Natural killer cell (primary cell): ENCODE results near the gene TIRAP. TPM values are rescaled to one million over a fixed set of nuclear protein-coding genes. Genes with fewer than 3 reads are reported as not detected.
A peak's percentile ranks its signal among the peaks of the same experiment; 100 is the strongest.

ENCODE experiments used
- ATAC-seq, 3 donors: fragments of 150-1000 bp in 2 of 3; fragments of 200-7000 bp in 1 of 3; cut with Tn5 transposase; 1 replicate in 1 of 3; 2 replicates in 2 of 3; pipeline ENCODE4 v1.10.0; 2021; ENCODE audit warnings: mild to moderate bottlenecking in 2 of 3, moderate library complexity in 2 of 3
- DNase-seq, 2 donors: peaks; one replicate each; pipeline versions ENCODE4 v3.0.0 to v3.0.0-alpha.2; 2013 to 2021; ENCODE audit warnings: mixed read lengths in 1 of 2
- H3K27ac ChIP-seq: one replicate; pipeline ENCODE4 v1.5.1; 2013; ENCODE audit warnings: mild to moderate bottlenecking, low read length
- H3K27me3 ChIP-seq: one replicate; pipeline ENCODE4 v1.6.1; 2013; ENCODE audit warnings: low read length; ENCODE audit not compliant: control insufficient read depth, insufficient read depth
- H3K36me3 ChIP-seq: one replicate; pipeline ENCODE4 v1.6.1; 2013; ENCODE audit warnings: low read length; ENCODE audit not compliant: control insufficient read depth, insufficient read depth
- H3K4me1 ChIP-seq: one replicate; pipeline ENCODE4 v1.6.1; 2013; ENCODE audit warnings: low read length; ENCODE audit not compliant: control insufficient read depth, insufficient read depth
- H3K4me3 ChIP-seq: one replicate; pipeline ENCODE4 v1.5.1; 2013; ENCODE audit warnings: low read length
- H3K9me3 ChIP-seq: one replicate; pipeline ENCODE4 v1.6.1; 2013; ENCODE audit warnings: low read length; ENCODE audit not compliant: control insufficient read depth, insufficient read depth
- H3K27ac Mint-ChIP-seq, 2 donors: one replicate each; pipeline ENCODE4 v1.8.0; 2022; ENCODE audit warnings: mild to moderate bottlenecking in 2 of 2, mixed read lengths in 2 of 2, moderate library complexity in 1 of 2
- H3K27me3 Mint-ChIP-seq, 2 donors: one replicate each; pipeline ENCODE4 v1.8.0; 2022; ENCODE audit warnings: low read depth in 2 of 2, mixed read lengths in 2 of 2
- H3K36me3 Mint-ChIP-seq: one replicate; pipeline ENCODE4 v1.8.0; 2022; ENCODE audit warnings: mixed read lengths
- H3K4me1 Mint-ChIP-seq, 2 donors: one replicate each; pipeline ENCODE4 v1.8.0; 2022; ENCODE audit warnings: mixed read lengths in 2 of 2
- H3K4me3 Mint-ChIP-seq: one replicate; pipeline ENCODE4 v1.8.0; 2022; ENCODE audit warnings: mild to moderate bottlenecking, moderate library complexity, mixed read lengths
- H3K9me3 Mint-ChIP-seq, 2 donors: one replicate each; pipeline ENCODE4 v1.8.0; 2022; ENCODE audit warnings: mixed read lengths in 2 of 2
- CTCF ChIP-seq: fragments of 200-600 bp; IDR thresholded peaks from one replicate; pipeline ENCODE4 v1.8.0; 2022; ENCODE audit warnings: antibody characterized with exemption
- WGBS: methylation state at CpG from one replicate; pipeline ENCODE4 v1.1.7; 2013; ENCODE audit warnings: missing lambda C conversion rate; ENCODE audit not compliant: insufficient coverage; 5-methylcytosine and 5-hydroxymethylcytosine counted together
- intact Hi-C: fragments of 100-400 bp; cut with micrococcal nuclease; formaldehyde crosslinking; loops from one replicate; pipeline ENCODE4 v1.14.2; 2022
- total RNA-seq, 4 donors: library from RNA; stranded (reverse); fragments of 120-200 nt in 1 of 4; gene quantifications; one replicate each; pipeline versions ENCODE4 v1.2.3 to v1.2.4, GENCODE V29; 2013 to 2022

Gene TIRAP
- total RNA-seq, 3 donors from 2014 or later (not counting 1 experiment from before 2014, with no cell fraction given), result 14.5 to 24.0 (median 19.5) TPM

- TF ChIP-seq CTCF, result no peak
- peaks cover 34 to 48% of the 10 kb centered on the region in 2 donors for H3K4me1 Mint-ChIP-seq
- peak; percentile 99 to 100 for DNase-seq
- under 1% methylated on average over 64 of the region's 64 CpGs for WGBS
- peaks cover 41% of the 10 kb centered on the region for H3K36me3 ChIP-seq
- no peaks in the 10 kb centered on the region for H3K9me3 Mint-ChIP-seq
- ATAC-seq, result peak; percentile 97 to 100 (median 98)
- intact Hi-C loops, result loop anchor here (1.0 to 5.0 kb wide), 5 partner anchors 14 to 382 kb away; partner anchors contain the start of genes DCPS, FAM118B, HYLS1 and RPUSD4
- H3K27ac Mint-ChIP-seq, result peak within 1 kb of the TSS; percentile 95 to 96
- H3K4me1 ChIP-seq, result peaks cover 16% of the 10 kb centered on the region
- no peaks in the 10 kb centered on the region for H3K9me3 ChIP-seq
- peak within 1 kb of the TSS; percentile 90 for H3K27ac ChIP-seq
- peak within 1 kb of the TSS; percentile 99 for H3K4me3 Mint-ChIP-seq
- no peaks in the 10 kb centered on the region for H3K27me3 Mint-ChIP-seq
- peak within 1 kb of the TSS; percentile 91 for H3K4me3 ChIP-seq
- peaks cover 26% of the 10 kb centered on the region for H3K36me3 Mint-ChIP-seq
- H3K27me3 ChIP-seq, result no peaks in the 10 kb centered on the region
These were observed 13.9 kb upstream of the TIRAP start, which contains the start of the genes FOXRED1 and SRPRA for GRCh38 chr11:126268708-126269579. Gene FOXRED1 (plus strand): TSS chr11:126269154. CDS start chr11:126269207, 53 bp downstream. Gene SRPRA (minus strand): TSS chr11:126268895. CDS start chr11:126268804, 91 bp downstream.

DNA sequence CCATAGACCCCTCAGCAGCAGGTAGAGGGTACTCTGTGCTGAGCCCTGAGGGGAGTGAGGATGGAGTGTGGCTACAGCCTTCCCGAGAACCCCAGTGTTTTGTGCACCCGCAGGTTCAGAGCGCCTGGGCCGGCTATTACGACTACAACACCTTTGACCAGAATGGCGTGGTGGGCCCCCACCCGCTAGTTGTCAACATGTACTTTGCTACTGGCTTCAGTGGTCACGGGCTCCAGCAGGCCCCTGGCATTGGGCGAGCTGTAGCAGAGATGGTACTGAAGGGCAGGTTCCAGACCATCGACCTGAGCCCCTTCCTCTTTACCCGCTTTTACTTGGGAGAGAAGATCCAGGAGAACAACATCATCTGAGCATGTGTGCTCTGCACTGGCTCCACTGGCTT is 5.6 kb upstream of the TIRAP start:
- no peak overlapping the region for H3K27ac ChIP-seq
- peaks cover 10 to 19% of the 10 kb centered on the region in 2 donors for H3K4me1 Mint-ChIP-seq
- H3K36me3 Mint-ChIP-seq, result no peaks in the 10 kb centered on the region
- intact Hi-C loops, result no loop called here
- H3K27me3 ChIP-seq, result no peaks in the 10 kb centered on the region
- peaks cover 24% of the 10 kb centered on the region for H3K36me3 ChIP-seq
- no peaks in the 10 kb centered on the region for H3K9me3 Mint-ChIP-seq
- WGBS, result 97% methylated on average over 11 of the region's 11 CpGs
- no peak for TF ChIP-seq CTCF
- DNase-seq (no peak), ATAC-seq (no peak)
- H3K4me3 Mint-ChIP-seq, result no peak overlapping the region
- H3K9me3 ChIP-seq, result no peaks in the 10 kb centered on the region
- H3K27ac Mint-ChIP-seq, result no peak overlapping the region
- no peaks in the 10 kb centered on the region for H3K27me3 Mint-ChIP-seq
- H3K4me1 ChIP-seq, result peaks cover 18% of the 10 kb centered on the region
- no peak overlapping the region for H3K4me3 ChIP-seq

DNA sequence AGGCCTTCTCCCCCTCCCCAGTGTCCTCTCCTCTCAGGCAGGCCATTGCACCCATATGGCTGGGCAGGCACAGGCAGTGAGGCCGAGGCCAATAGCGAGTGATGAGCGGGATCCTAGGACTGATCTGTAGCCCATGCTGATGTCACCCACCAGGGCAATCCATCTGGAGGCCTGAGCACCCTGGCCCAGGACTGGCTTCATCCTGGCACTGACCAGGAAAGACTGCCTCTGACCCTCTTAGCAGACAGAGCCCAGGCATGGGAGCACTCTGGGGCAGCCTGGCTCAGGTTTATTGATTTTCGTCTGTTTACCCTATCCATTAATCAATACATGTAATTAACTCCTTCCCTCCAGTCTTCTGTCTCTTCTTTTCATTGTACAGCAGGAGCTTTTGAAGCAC is 5.1 kb upstream of the TIRAP start:
- Histone ChIP-seq H3K27ac (no peak overlapping the region), H3K27me3 (no peaks in the 10 kb centered on the region), H3K4me1 (peaks cover 22% of the 10 kb centered on the region), H3K9me3 (no peaks in the 10 kb centered on the region), H3K36me3 (peaks cover 24% of the 10 kb centered on the region), H3K4me3 (no peak overlapping the region)
- DNase-seq (no peak), ATAC-seq (no peak)
- peaks cover 14 to 23% of the 10 kb centered on the region in 2 donors for H3K4me1 Mint-ChIP-seq
- no peaks in the 10 kb centered on the region for H3K27me3 Mint-ChIP-seq
- 95% methylated on average over 4 of the region's 4 CpGs for WGBS
- no peak for TF ChIP-seq CTCF
- intact Hi-C loops, result no loop called here
- no peaks in the 10 kb centered on the region for H3K9me3 Mint-ChIP-seq
- no peaks in the 10 kb centered on the region for H3K36me3 Mint-ChIP-seq
- H3K27ac Mint-ChIP-seq, result no peak overlapping the region
- H3K4me3 Mint-ChIP-seq, result no peak overlapping the region
